Measurements from ENCODE around the gene RAB12.

RAB12 gene

GRCh38 chr18:8660316-8660715 lies 51.1 kb downstream of the RAB12 start:
- DNase-seq (ENCODE audit: low read depth) = no peak
- no peak for TF ChIP-seq CTCF (IDR thresholded peaks at IDR 0.05; ENCODE audit: low read depth, low read length, missing control alignments)
- no peak overlapping the region for H3K4me3 ChIP-seq (ENCODE audit: low read depth, low read length)

GRCh38 chr18:8661754-8662559 lies 52.7 kb downstream of the RAB12 start:
- no peak overlapping the region for H3K4me3 ChIP-seq (ENCODE audit: low read depth, low read length)
- no peak for DNase-seq (ENCODE audit: low read depth)
- no peak for TF ChIP-seq CTCF (IDR thresholded peaks at IDR 0.05; ENCODE audit: low read depth, low read length, missing control alignments)

- no peak overlapping the region for H3K4me3 ChIP-seq (ENCODE audit: low read depth, low read length)
- no peak for DNase-seq (ENCODE audit: low read depth)
Observed at GRCh38 chr18:8662560-8663255, 53.5 kb downstream of the RAB12 start.

GRCh38 chr18:8667846-8668245 lies 58.6 kb downstream of the RAB12 start:
- no peak for TF ChIP-seq CTCF (IDR thresholded peaks at IDR 0.05; ENCODE audit: low read depth, low read length, missing control alignments)
- DNase-seq (ENCODE audit: low read depth) = no peak
- no peak overlapping the region for H3K4me3 ChIP-seq (ENCODE audit: low read depth, low read length)

More at GRCh38 chr18:8662560-8663255, 53.5 kb downstream of the RAB12 start:
- TF ChIP-seq CTCF (IDR thresholded peaks at IDR 0.05; ENCODE audit: low read depth, low read length, missing control alignments) = no peak

GRCh38 chr18:8668381-8668780 lies 59.1 kb downstream of the RAB12 start:
- DNase-seq (ENCODE audit: low read depth) = no peak

GRCh38 chr18:8669571-8669970 lies 60.3 kb downstream of the RAB12 start:
- TF ChIP-seq CTCF (IDR thresholded peaks at IDR 0.05; ENCODE audit: low read depth, low read length, missing control alignments) = no peak
- no peak overlapping the region for H3K4me3 ChIP-seq (ENCODE audit: low read depth, low read length)
- no peak for DNase-seq (ENCODE audit: low read depth)

More at GRCh38 chr18:8668381-8668780, 59.1 kb downstream of the RAB12 start:
- no peak for TF ChIP-seq CTCF (IDR thresholded peaks at IDR 0.05; ENCODE audit: low read depth, low read length, missing control alignments)
- H3K4me3 ChIP-seq (ENCODE audit: low read depth, low read length) = no peak overlapping the region
